Superior temporal gyrus (tissue), 1 donor: ENCODE results near the gene PCDHGA7.
"Not testable (repeated sequence)": the region's sequence is repeated elsewhere in the genome, so short reads cannot be mapped to it uniquely, and the experiment has no call there.

Experiments
- DNase-seq: peaks from one replicate; pipeline ENCODE4 v3.0.0-alpha.2; 2016; ENCODE audit errors: extremely low spot score

Gene PCDHGA7

GRCh38 chr5:141366016-141366896 lies 16.3 kb upstream of the PCDHGA7 start:
- DNase-seq: no peak

- DNase-seq: peak; percentile 13
These were observed 12.3 kb upstream of the PCDHGA7 start, which contains the start of gene PCDHGB3 for GRCh38 chr5:141369994-141370848. TSS of gene PCDHGB3 (plus strand) at chr5:141370242. CDS start at chr5:141370395, 153 bp downstream.

- no peak for DNase-seq
These were observed 10.7 kb upstream of the PCDHGA7 start for GRCh38 chr5:141371572-141372475.

GRCh38 chr5:141373673-141374317 lies 8.7 kb upstream of the PCDHGA7 start, which contains the start of gene PCDHGA6:
TSS of gene PCDHGA6 (plus strand) at chr5:141373891. CDS start at chr5:141374084, 193 bp downstream.
- no peak for DNase-seq

- no peak for DNase-seq
These were observed 7.9 kb upstream of the PCDHGA7 start for GRCh38 chr5:141374627-141375026.

GRCh38 chr5:141375444-141376155 lies 6.9 kb upstream of the PCDHGA7 start:
- not testable (repeated sequence) for DNase-seq

GRCh38 chr5:141383345-141383744 lies 803 bp downstream of the PCDHGA7 start:
- DNase-seq: no peak

GRCh38 chr5:141384471-141385267 lies 2.1 kb downstream of the PCDHGA7 start:
- DNase-seq: no peak

GRCh38 chr5:141387557-141388311 lies 5.2 kb downstream of the PCDHGA7 start, which contains the start of gene PCDHGB4:
TSS of gene PCDHGB4 (plus strand) at chr5:141387698. CDS start at chr5:141387885, 187 bp downstream.
- not testable (repeated sequence) for DNase-seq

GRCh38 chr5:141388661-141389060 lies 6.1 kb downstream of the PCDHGA7 start:
- no peak for DNase-seq

- DNase-seq: no peak
These were observed 6.9 kb downstream of the PCDHGA7 start for GRCh38 chr5:141389153-141390042.

GRCh38 chr5:141392429-141393198 lies 10.1 kb downstream of the PCDHGA7 start, which contains the start of gene PCDHGA8:
TSS of gene PCDHGA8 (plus strand) at chr5:141392633. CDS start at chr5:141392814, 181 bp downstream.
- DNase-seq: no peak

- no peak for DNase-seq
These were observed 10.7 kb downstream of the PCDHGA7 start for GRCh38 chr5:141393267-141393666.

GRCh38 chr5:141394401-141395187 lies 12.1 kb downstream of the PCDHGA7 start:
- DNase-seq: not testable (repeated sequence)

- DNase-seq: peak; percentile 6
These were observed 15.4 kb downstream of the PCDHGA7 start, which contains the start of gene PCDHGB5 for GRCh38 chr5:141397756-141398551. TSS of gene PCDHGB5 (plus strand) at chr5:141397947. CDS start at chr5:141398128, 181 bp downstream.
